ENCODE measurements around the gene SLC35G3.
"Not testable (repeated sequence)": the region's sequence is repeated elsewhere in the genome, so short reads cannot be mapped to it uniquely, and the experiment has no call there.

SLC35G3 gene

DNA sequence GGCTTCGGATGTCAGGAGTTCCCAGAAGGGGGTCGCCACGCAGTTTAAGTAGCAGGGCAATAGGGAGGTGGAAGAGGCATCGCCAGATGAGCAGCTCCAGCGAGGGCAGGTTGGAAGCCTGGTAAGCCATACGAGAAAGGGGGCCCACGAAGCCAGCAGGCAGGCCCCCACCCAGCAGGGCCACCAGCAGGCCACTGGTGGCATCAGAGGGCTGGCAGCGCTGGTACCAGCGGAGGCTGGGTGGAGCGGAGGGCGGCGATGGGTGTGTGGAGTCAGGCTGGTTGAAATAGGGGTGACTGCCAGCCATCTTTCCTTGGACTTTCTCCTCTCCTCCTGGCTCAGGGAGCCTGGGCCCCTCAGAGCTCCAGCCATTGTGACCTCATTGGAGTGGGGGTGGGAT lies at the start of gene SLC35G3:
Gene SLC35G3, minus strand, starts transcription at position 393 of the 400 bp plus-strand sequence. Its CDS starts 86 bp downstream, at position 307.
- not testable (repeated sequence) for DNase-seq

DNA sequence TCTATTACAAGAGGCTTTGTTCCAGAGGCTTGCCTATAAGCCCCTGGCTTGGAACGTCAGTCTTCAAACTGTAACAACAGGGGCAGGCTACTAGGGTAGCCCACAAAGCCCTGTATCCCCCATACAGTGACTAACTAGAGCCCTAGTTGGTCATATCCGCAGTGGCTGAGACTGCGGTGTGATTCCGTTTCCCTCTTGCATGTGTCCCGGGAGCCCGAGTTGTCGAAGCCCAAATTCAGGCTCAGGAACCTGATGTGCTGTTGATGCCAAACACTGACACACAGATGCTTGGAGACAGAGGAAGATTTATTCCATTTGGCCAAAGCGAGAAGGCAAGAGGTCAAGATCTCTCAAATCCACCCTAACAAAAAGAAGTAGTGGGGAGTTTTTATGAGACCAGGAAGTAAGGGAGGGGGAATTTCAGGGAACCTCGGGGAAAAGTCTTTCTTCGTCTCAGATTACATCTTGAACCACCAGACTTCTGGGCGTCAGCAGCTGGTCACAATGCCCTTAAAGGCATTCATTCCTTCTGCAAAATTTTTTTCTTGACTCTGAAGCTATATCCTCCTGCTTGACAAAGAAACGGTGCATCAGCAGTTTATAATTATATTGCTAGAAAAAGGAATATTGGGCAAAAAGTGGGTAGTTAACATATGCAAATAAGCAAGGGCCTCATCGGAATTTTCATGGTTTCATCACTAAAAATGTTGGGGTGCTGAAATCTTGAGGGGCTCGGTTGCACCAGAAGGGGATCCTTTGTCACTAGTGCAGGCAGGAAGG lies 49.6 kb upstream of the SLC35G3 start:
- peak; percentile 62 for DNase-seq

DNA sequence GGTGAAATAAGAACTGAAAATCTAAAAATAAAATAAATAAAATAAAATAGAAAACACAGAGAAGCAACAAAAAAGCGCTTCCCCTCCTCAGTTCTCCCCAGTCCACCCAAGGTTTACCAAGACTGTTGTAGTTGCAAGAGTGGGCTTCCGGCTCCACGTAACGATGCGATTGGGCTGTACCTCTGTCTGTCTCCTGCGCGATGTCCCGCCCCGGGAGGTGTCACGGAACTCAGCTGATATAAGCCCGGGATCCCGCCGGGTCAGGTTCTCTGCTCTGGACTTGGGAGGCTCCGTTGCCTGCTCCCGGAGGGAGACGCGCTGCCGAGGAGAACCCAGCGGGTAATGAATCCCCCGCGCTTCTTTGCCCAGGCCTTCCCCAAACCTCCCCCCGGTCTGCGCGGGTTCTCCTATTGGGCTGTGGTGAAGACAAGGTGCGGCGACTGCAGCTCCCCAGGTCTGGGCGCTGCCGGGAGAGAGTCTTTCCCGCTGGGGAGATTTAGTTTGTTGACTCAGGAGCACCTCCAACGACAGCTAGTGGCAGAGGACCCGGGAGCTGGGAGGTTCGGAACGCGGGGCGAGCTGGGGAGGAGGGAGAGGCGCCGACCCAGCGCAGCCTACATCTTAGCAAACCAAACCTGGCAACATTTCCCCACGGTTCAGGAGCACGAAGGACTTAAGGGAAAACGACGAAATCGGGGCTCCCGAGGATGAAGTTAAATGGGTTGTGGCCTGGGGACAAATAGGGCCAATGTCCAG lies 48.8 kb upstream of the SLC35G3 start, which contains the start of gene SLFN5:
Gene SLFN5, plus strand, starts transcription at position 268 of the 756 bp plus-strand sequence. CDS start 15,619 bp downstream, outside the sequence.
- DNase-seq = peak; percentile 96

DNA sequence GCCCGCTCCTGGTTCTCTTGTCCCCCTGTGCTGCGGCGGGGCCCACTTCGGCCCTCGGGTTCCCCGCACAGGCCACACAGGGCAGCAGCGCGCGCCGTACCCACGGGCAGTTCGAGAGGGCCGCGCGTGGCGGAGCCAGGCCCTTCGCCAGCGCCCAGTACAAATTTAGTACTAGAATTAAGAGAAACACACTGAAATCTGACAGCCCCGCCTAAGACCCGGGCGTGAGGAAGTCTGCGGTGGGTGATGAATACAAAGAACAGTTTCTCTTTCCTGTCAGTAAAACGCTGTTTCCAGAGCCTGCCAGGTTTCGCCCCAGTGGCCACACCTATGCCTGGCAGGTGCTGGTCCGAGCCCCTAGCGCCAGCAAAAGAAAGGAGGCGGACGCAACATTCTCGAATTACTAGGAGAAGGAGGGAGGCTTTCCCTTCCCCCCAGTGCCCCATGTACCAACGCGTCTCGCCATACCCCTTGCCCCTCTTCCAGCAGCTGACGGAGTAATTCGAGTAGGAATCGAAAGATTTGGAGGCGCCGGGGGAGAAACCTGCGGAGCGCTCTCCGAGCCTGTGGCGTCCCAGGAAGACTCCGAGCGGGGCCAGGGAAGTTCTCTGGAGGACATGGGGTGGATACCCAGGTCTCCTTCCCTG lies 48.1 kb upstream of the SLC35G3 start:
- DNase-seq = peak; percentile 92

- DNase-seq = no peak
Observed at GRCh38 chr17:35241520-35241919, 47.3 kb upstream of the SLC35G3 start.

GRCh38 chr17:35240861-35241260 lies 46.7 kb upstream of the SLC35G3 start:
- no peak for DNase-seq

GRCh38 chr17:35239823-35240222 lies 45.6 kb upstream of the SLC35G3 start:
- DNase-seq = no peak

- DNase-seq = no peak
Observed at GRCh38 chr17:35238821-35239220, 44.6 kb upstream of the SLC35G3 start.

- no peak for DNase-seq
Observed at GRCh38 chr17:35236821-35237220, 42.6 kb upstream of the SLC35G3 start.

- no peak for DNase-seq
Observed at GRCh38 chr17:35235917-35236316, 41.7 kb upstream of the SLC35G3 start.

GRCh38 chr17:35235289-35235688 lies 41.1 kb upstream of the SLC35G3 start:
- no peak for DNase-seq

- DNase-seq = not testable (repeated sequence)
Observed at GRCh38 chr17:35234315-35234714, 40.1 kb upstream of the SLC35G3 start.

DNA sequence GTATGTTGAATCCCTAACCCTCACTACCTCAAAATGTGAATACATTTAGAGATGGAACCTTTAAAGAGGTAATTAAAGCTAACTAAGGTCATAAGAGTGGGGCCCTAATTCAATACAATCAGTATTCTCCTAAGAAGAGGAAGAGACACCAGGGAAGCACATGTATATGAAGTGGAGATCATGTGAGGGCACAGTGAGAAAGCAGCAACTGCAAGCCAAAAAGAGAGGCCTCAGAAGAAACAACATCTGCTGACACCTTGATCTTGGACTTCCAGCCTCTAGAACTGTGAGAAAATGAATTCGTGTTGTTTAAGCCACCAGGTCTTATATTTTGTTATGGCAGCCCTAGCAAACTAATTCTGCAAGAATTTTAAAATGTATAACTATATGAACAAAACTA lies 35.4 kb upstream of the SLC35G3 start:
- DNase-seq = no peak

DNA sequence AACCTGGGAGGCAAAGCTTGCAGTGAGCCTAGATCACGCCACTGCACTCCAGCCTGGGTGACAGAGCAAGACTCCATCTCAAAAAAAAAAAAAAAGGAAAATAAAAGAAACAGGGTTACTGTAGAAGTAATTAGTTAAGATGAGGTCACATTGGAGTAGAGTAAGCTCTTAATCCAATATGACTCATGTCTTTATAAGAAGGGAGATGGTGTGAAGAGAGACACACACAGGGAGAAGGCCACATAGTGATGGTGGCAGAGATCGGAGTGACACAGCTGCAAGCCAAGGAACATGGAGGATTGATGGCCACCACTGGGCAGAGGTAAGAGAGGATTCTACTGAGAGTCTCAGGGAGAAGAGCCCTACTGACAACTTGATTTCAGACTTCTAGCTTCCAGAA lies 33.4 kb upstream of the SLC35G3 start:
- DNase-seq = no peak

GRCh38 chr17:35224436-35224835 lies 30.2 kb upstream of the SLC35G3 start:
- no peak for DNase-seq

DNA sequence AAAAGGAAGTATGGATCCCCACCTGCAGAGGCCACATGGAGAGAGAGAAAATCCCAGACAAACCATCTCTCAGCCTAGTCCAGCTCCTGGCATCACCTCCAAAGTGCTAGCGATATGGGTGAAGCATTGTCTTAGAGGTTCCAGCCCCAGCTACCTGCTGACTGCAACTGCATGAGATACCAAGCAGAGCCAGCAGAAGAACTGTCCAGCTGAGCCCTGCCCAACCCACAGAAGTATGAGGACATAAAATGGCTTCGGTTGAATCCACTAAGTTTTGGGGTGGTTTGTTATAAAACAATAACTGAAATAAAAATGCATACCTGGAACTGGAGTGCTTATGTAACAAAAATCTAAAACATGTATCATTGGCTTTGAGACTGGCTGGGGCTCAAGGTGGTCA lies 28.3 kb upstream of the SLC35G3 start:
- no peak for DNase-seq

- peak; percentile 39 for DNase-seq
Observed at GRCh38 chr17:35218915-35219314, 24.7 kb upstream of the SLC35G3 start.

GRCh38 chr17:35217107-35217506 lies 22.9 kb upstream of the SLC35G3 start:
- no peak for DNase-seq

- peak; percentile 51 for DNase-seq
Observed at GRCh38 chr17:35214631-35215273, 20.6 kb upstream of the SLC35G3 start.

DNA sequence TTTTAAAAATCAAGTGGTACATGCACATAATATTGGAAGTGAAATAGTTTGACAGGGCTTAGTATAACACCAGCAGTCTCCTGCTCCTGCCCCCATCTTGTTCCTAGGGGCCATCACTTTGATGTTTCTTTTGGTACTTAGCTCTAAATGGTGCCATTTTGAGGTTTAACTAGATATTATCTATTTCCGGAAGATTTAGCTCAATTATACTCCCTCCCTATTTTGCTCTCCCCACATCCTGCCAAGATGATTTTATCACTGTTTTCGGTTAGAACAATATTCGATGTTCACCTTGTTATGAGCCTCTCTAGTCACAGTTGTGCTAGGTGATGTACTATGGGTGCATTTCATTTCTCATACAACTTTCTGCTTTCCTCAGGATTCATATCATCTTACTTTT lies 20.0 kb upstream of the SLC35G3 start:
- DNase-seq = peak; percentile 90

GRCh38 chr17:35213412-35213940 lies 19.3 kb upstream of the SLC35G3 start:
- DNase-seq = no peak

- DNase-seq = no peak
Observed at GRCh38 chr17:35212668-35213067, 18.5 kb upstream of the SLC35G3 start.

- peak; percentile 48 for DNase-seq
Observed at GRCh38 chr17:35210741-35211140, 16.5 kb upstream of the SLC35G3 start.
